Measurements from ENCODE around the gene CCDC134.
A peak's percentile ranks its signal among the peaks of the same experiment; 100 is the strongest.
"Not testable (repeated sequence)": the region's sequence is repeated elsewhere in the genome, so short reads cannot be mapped to it uniquely, and the experiment has no call there.

CCDC134 gene

DNA sequence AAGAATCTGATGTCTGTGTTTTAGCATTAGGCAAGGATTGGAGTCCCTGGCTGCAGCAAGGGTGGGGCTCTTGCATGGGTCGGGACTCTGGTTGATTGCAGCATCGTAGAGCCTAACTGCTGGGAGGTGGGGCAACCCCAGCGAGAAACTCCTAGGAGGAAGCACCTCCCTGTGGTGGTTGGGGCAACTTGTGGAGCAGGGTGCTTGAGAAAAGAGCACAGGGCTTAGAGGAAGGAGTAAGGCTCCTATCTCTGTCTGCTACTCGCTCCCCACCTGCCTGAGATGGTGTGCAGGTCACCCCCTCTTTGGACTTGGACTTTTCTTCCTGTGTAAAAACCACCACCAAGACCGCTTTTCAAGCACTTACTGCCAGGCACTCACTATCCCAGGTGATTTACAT, 48.0 kb downstream of the CCDC134 start:
- in situ Hi-C loops (cut with MboI; ENCODE audit: low sequenced_read_pairs): no loop called here
- peaks cover 17% of the 10 kb centered on the region for H3K36me3 ChIP-seq (replicated peaks)

DNA sequence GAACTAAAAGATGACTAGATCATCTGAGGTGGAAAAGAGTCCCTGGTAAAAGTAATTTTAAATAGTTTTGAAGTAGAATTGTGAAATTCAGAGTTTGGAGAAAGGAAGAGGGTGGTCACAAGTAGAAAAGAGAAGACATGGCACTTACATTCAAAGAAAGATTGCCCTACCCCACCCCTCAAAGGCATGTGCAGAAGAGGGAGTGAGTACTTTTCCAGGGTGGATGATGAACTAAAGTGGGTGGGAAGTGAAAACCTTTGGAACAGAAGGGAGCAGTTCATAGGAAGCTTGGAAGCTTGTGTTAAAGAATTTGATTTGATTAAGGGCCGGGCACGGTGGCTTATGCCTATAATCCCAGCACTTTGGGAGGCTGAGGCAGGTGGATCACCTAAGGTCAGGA, 56.0 kb downstream of the CCDC134 start:
- Histone ChIP-seq H3K36me3 (replicated peaks) (peaks cover 13% of the 10 kb centered on the region), H3K4me3 (no peak overlapping the region), H3K9me3 (no peaks in the 10 kb centered on the region), H3K27me3 (ENCODE audit: low read depth) (no peaks in the 10 kb centered on the region), H3K4me1 (peaks cover 9% of the 10 kb centered on the region)
- DNase-seq (ENCODE audit: low spot score in 2 of 2): no peak
- in situ Hi-C loops (cut with MboI; ENCODE audit: low sequenced_read_pairs): no loop called here

More for the DNA sequence above, 48.0 kb downstream of the CCDC134 start:
- Histone ChIP-seq H3K9me3 (no peaks in the 10 kb centered on the region), H3K27me3 (ENCODE audit: low read depth) (no peaks in the 10 kb centered on the region), H3K4me3 (no peak overlapping the region), H3K4me1 (peaks cover 7% of the 10 kb centered on the region)
- DNase-seq (ENCODE audit: low spot score in 2 of 2): no peak

DNA sequence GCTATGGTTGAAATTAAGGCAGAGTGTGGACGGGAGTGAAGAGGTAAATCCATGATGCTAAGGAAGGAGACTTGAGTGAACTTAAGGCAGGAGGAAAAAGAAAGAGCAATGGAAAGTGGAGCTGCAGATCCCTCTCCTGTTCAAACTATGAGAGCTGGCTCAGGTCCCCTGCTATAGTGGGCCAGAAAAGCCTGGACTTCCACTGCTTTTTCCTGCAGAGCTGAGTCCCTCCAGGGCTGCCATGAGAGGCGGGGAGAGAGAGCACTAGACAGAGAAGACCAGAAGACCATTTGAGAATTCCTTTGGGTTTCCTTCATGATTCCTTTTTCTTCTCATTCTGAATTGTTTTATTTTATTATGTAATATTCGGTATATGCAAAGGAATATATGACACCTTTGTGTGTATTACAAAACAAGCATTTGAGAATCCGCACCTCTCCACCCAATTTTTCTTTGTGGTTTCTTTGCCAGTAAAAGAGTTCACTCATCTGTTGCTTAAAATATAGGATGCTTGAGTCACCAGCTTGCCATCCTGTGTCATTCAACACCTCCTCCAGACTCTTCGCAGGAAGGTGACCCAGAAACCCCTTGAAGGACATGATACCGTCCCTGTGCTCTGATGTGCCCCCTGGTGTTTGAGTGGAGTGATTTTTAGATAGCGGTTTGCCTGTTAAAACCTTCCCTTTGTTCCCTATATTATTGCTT, 56.8 kb downstream of the CCDC134 start:
- in situ Hi-C loops (cut with MboI; ENCODE audit: low sequenced_read_pairs): no loop called here
- H3K27me3 ChIP-seq (ENCODE audit: low read depth): no peaks in the 10 kb centered on the region
- H3K4me1 ChIP-seq: peaks cover 9% of the 10 kb centered on the region
- no peaks in the 10 kb centered on the region for H3K9me3 ChIP-seq
- H3K36me3 ChIP-seq (replicated peaks): peaks cover 13% of the 10 kb centered on the region
- no peak overlapping the region for H3K4me3 ChIP-seq
- peak; percentile 63 to 78 for DNase-seq (ENCODE audit: low spot score in 2 of 2)

DNA sequence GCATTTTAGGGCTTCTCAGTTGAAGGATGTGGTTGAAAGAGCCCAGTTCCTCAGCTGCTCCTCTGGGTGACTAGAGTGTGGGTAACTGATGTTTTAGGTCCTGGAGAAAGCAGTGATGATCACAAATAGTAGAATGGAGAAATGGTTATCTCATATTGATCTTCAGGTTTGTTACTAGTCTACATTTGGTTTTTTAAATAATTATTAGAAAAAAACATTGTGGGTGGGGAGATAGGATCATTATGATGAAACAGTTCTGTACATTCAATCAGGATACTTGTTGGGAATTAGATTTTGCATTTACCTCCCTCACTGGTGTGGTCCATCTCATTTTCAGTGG, 57.4 kb downstream of the CCDC134 start:
- H3K4me3 ChIP-seq: no peak overlapping the region
- no peaks in the 10 kb centered on the region for H3K27me3 ChIP-seq (ENCODE audit: low read depth)
- H3K9me3 ChIP-seq: no peaks in the 10 kb centered on the region
- H3K36me3 ChIP-seq (replicated peaks): peaks cover 13% of the 10 kb centered on the region
- H3K4me1 ChIP-seq: peaks cover 9% of the 10 kb centered on the region
- in situ Hi-C loops (cut with MboI; ENCODE audit: low sequenced_read_pairs): no loop called here
- no peak for DNase-seq (ENCODE audit: low spot score in 2 of 2)

DNA sequence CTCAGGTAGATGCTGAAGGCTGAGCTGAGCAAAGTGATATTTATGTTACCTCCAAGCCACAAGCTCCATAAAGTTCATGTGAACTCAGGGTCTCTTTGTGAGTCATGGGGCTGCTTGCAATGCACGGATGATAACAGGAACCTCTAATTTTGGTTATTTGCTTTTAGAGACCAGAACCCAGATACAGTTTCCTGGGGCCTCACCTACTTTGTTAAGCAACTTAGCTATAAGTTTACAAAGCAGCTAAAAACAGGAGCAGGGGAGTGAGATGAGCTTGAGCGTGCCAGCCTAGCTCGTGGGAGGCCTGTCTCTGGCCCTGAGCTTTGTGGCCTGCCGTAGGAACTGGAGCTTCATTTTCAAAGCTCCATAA, 61.7 kb downstream of the CCDC134 start:
- no peaks in the 10 kb centered on the region for H3K27me3 ChIP-seq (ENCODE audit: low read depth)
- peaks cover 4% of the 10 kb centered on the region for H3K4me1 ChIP-seq
- no peak overlapping the region for H3K4me3 ChIP-seq
- DNase-seq (ENCODE audit: low spot score in 2 of 2): no peak
- peaks cover 27% of the 10 kb centered on the region for H3K36me3 ChIP-seq (replicated peaks)
- no peaks in the 10 kb centered on the region for H3K9me3 ChIP-seq
- in situ Hi-C loops (cut with MboI; ENCODE audit: low sequenced_read_pairs): no loop called here

DNA sequence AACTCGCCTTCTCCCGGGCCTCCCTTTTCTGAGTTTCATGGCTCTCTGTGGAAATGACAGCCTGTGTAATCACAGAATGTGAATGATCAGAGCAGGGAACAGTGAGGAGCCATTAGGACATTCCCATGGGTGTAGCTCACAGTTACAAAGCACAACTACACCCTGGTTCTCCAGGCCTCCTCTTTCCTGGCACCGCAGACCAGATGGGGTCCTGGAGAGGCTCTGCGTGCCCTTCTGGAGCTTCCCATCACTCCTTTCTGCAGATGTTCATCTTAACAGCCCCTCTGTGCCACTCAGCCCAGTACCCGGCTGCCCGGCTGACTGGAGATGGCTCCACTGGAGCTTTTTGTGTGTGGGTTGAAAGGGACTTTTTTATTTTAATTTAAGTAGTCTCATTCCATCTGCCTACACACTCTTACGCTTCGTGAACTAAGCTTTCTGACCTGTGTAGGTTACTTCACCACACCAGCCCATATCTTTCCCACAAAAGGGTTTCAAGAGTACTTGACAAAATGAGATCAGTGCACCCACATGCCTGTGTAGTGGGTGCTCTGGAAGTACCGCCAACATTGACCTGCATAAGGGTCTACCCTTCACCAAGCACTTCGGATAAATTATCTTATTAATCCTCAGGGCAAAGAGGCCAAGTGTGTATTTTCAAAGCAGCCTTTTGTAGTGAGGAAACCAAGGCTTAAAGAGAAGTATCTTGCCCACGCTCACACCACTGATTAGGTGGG, 62.2 kb downstream of the CCDC134 start:
- H3K4me3 ChIP-seq: no peak overlapping the region
- H3K4me1 ChIP-seq: no peaks in the 10 kb centered on the region; the same call in 1 of the 2 replicates
- in situ Hi-C loops (cut with MboI; ENCODE audit: low sequenced_read_pairs): no loop called here
- H3K36me3 ChIP-seq (replicated peaks): peaks cover 26% of the 10 kb centered on the region
- H3K9me3 ChIP-seq: no peaks in the 10 kb centered on the region
- DNase-seq (ENCODE audit: low spot score in 2 of 2): no peak
- H3K27me3 ChIP-seq (ENCODE audit: low read depth): no peaks in the 10 kb centered on the region

DNA sequence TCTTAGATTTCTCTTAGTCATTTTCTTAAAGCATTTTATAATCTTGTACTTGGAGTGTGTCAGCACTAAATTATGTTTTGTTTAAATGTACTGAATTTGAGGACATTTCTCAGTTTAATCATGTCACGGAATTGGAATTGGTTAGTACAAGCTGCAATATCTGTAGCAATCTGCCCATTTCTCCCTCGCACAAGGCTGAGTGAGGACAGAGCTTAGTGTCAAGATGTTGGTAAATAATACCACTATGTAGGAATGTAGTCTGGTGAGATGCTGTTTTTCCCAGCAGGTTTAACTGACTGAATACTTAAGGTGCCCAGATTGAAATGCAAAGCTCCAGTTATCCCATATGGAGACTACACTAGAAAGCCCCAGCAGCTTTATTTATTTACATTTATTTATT, 63.0 kb downstream of the CCDC134 start:
- Histone ChIP-seq H3K9me3 (no peaks in the 10 kb centered on the region), H3K4me3 (no peak overlapping the region), H3K27me3 (ENCODE audit: low read depth) (no peaks in the 10 kb centered on the region), H3K36me3 (replicated peaks) (peaks cover 28% of the 10 kb centered on the region), H3K4me1 (no peaks in the 10 kb centered on the region; the same call in 1 of the 2 replicates)
- DNase-seq (ENCODE audit: low spot score in 2 of 2): no peak
- in situ Hi-C loops (cut with MboI; ENCODE audit: low sequenced_read_pairs): no loop called here

DNA sequence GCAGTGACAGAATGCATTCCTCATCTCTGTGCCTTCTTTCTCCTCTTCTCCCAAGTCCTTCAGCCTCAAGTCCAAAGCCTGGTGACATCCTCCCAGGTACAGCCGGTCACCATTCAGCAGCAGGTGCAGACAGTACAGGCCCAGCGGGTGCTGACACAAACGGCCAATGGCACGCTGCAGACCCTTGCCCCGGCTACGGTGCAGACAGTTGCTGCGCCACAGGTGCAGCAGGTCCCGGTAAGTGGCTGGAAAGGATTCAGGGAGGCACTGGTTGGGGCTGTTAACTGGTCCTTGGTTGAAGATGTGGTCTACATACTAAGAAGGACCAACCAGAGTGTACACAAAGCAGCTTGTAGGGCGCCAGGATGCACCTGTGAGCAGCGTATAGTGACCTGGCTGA, 68.1 kb downstream of the CCDC134 start:
- Histone ChIP-seq H3K36me3 (replicated peaks) (peaks cover 70% of the 10 kb centered on the region), H3K4me1 (no peaks in the 10 kb centered on the region; the same call in 1 of the 2 replicates), H3K4me3 (no peak overlapping the region), H3K27me3 (ENCODE audit: low read depth) (no peaks in the 10 kb centered on the region), H3K9me3 (no peaks in the 10 kb centered on the region)
- no peak for DNase-seq (ENCODE audit: low spot score in 2 of 2)
- in situ Hi-C loops (cut with MboI; ENCODE audit: low sequenced_read_pairs): no loop called here

DNA sequence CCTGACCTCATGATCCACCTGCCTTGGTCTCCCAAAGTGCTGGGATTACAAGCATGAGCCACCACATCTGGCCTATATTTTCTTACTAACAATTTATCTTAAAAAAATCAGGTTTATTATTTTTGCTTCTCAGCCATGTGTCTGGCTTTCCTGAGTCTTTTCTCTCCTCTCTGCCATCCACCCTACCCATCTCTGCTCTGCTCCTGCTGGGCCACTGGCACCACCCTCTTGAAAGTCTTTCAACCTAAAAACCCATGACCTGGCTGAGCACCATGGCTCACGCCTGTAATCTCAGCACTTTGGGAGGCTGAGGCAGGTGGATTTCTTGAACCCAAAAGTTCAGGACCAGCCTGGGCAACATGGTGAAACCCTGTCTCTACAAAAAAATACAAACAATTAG, 69.6 kb downstream of the CCDC134 start:
- H3K4me1 ChIP-seq; in situ Hi-C loops (cut with MboI; ENCODE audit: low sequenced_read_pairs); H3K9me3 ChIP-seq; H3K27me3 ChIP-seq (ENCODE audit: low read depth); DNase-seq (ENCODE audit: low spot score in 2 of 2); H3K4me3 ChIP-seq: not testable (repeated sequence)
- H3K36me3 ChIP-seq (replicated peaks): peaks cover 85% of the 10 kb centered on the region

DNA sequence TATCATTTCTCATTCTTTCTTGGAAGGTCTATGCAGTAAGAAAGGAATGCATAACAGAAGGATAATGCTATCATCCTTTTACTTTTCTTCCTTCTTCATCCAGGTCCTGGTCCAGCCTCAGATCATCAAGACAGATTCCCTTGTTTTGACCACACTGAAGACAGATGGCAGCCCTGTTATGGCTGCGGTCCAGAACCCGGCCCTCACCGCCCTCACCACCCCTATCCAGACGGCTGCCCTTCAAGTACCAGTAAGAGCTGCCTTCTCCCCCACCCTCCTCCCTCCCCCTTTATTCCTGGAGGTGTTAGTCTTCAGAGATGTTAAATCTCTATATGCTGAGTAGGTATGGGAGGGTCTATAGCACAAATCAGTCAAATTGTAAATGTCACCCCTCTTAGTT, 70.3 kb downstream of the CCDC134 start:
- peaks cover 92% of the 10 kb centered on the region for H3K36me3 ChIP-seq (replicated peaks)
- in situ Hi-C loops (cut with MboI; ENCODE audit: low sequenced_read_pairs): no loop called here

DNA sequence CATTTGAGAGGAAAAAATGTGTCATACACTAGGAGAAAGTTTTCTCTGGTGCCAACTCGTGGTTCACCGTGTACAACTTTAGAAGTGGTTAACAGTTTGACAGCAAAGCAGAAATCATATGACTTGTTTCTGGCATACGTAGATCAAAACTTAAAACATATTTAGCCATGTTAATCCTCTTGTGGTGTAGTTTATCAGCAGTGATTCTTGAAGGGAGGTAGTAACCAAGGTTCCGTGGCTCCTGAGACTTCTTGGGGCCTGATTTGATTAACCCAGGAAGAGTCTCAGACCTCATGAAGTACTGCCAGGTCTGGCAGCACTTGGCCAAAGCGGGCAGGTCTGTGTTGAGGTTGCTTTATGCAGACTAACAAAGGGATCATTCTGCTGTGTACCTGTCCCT, 72.9 kb downstream of the CCDC134 start:
- Histone ChIP-seq H3K9me3 (no peaks in the 10 kb centered on the region), H3K27me3 (ENCODE audit: low read depth) (no peaks in the 10 kb centered on the region), H3K36me3 (replicated peaks) (peaks cover 92% of the 10 kb centered on the region), H3K4me1 (no peaks in the 10 kb centered on the region), H3K4me3 (no peak overlapping the region)
- in situ Hi-C loops (cut with MboI; ENCODE audit: low sequenced_read_pairs): no loop called here
- DNase-seq (ENCODE audit: low spot score in 2 of 2): no peak

More for the DNA sequence above, 70.3 kb downstream of the CCDC134 start:
- no peaks in the 10 kb centered on the region for H3K4me1 ChIP-seq
- no peaks in the 10 kb centered on the region for H3K27me3 ChIP-seq (ENCODE audit: low read depth)
- no peak overlapping the region for H3K4me3 ChIP-seq
- no peaks in the 10 kb centered on the region for H3K9me3 ChIP-seq
- DNase-seq (ENCODE audit: low spot score in 2 of 2): no peak

DNA sequence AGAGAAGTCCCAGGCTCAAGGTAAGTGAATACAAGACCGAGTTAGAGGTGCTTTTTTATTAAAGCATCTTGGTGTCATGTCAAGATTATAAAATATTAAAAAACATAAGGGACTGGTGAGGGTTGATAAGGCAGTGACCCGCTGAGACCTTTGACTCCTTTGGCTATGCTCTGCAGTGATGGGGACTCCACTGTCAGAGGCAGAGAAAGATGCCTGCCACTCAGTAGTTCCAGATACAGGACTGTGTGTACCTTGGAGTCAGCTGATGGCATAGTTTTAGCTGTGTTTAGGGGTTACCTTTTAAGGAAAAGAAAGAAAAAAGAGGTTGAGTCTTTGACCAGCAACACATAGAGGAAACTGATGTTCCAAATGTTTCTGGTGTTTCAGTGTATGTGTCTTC, 73.6 kb downstream of the CCDC134 start:
- in situ Hi-C loops (cut with MboI; ENCODE audit: low sequenced_read_pairs): no loop called here
- Histone ChIP-seq H3K9me3 (no peaks in the 10 kb centered on the region), H3K27me3 (ENCODE audit: low read depth) (no peaks in the 10 kb centered on the region), H3K4me1 (no peaks in the 10 kb centered on the region), H3K4me3 (no peak overlapping the region), H3K36me3 (replicated peaks) (peaks cover 92% of the 10 kb centered on the region)
- DNase-seq (ENCODE audit: low spot score in 2 of 2): no peak

DNA sequence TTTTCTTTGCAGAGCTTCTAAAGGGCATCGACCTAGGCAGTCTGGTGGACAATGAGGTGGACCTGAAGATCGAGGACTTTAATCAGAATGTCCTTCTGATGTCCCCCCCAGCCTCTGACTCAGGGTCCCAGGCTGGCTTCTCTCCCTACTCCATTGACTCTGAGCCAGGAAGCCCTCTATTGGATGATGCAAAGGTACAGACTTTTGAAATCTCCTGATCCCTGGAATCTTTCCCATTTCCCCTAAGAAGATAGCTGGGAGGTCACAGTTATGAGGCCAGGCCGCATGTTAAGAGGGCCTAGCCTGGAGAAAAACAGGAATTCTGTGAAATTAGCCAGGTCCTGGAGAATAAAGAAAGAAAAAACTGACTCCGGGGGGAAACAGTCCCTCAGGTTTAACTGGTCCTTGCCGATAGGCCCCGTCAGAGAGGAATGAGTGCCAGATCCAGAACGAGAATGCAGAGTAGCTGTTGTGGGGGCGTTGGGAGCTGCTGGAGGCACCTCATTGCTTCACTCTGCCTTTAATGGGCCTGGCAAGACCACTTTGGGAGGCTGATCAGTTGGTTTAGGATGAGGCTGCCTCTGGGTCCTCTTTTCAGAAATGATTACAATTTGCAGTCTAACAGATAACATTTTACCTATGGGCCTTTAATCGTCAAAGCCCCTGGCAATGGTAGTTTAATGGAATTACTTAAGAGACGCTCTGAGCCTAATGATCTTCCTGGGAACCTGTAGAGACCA, 75.2 kb downstream of the CCDC134 start:
- Histone ChIP-seq H3K4me1 (no peaks in the 10 kb centered on the region), H3K36me3 (replicated peaks) (peaks cover 95% of the 10 kb centered on the region), H3K9me3 (no peaks in the 10 kb centered on the region), H3K27me3 (ENCODE audit: low read depth) (no peaks in the 10 kb centered on the region), H3K4me3 (no peak overlapping the region)
- in situ Hi-C loops (cut with MboI; ENCODE audit: low sequenced_read_pairs): no loop called here
- DNase-seq (ENCODE audit: low spot score in 2 of 2): no peak
